GM19397 (cell line): ENCODE measurements around the gene GRB7.
A peak's percentile ranks its signal among the peaks of the same experiment; 100 is the strongest.

Source experiments
- ATAC-seq: cut with Tn5 transposase; IDR thresholded peaks from one replicate; pipeline ENCODE4 v1.9.1; 2021; ENCODE audit warnings: mild to moderate bottlenecking, moderate library complexity; ENCODE audit not compliant: unreplicated experiment

Gene GRB7

GRCh38 chr17:39794249-39794970 lies 56.7 kb downstream of the GRB7 start:
- ATAC-seq: peak; percentile 74
